ENCODE measurements around the gene CCDC182.

GRCh38 chr17:57707892-57708291, 37.2 kb downstream of the CCDC182 start:
- no peak for TF ChIP-seq NFIC (IDR thresholded peaks at IDR 0.05)
- no peak for TF ChIP-seq EP300 (IDR thresholded peaks at IDR 0.05; ENCODE audit: borderline replicate concordance)
